ENCODE data around the gene NUF2.

NUF2 gene

GRCh38 chr1:163367721-163368120 is 46.0 kb downstream of the NUF2 start:
- TF ChIP-seq EGR1 (IDR thresholded peaks at IDR 0.05) (no peak), NFIC (IDR thresholded peaks at IDR 0.05) (no peak), TAF1 (IDR thresholded peaks at IDR 0.05; ENCODE audit: low read depth) (no peak), USF1 (IDR thresholded peaks at IDR 0.05) (no peak), EP300 (IDR thresholded peaks at IDR 0.05; ENCODE audit: borderline replicate concordance) (no peak), TEAD4 (IDR thresholded peaks at IDR 0.05) (no peak), CREB1 (IDR thresholded peaks at IDR 0.05; ENCODE audit: low read depth) (no peak), FOXM1 (IDR thresholded peaks at IDR 0.05; ENCODE audit: borderline replicate concordance, low read depth) (no peak), MAX (IDR thresholded peaks at IDR 0.05) (no peak), ZBTB7A (IDR thresholded peaks at IDR 0.05; ENCODE audit: low read depth) (no peak), TCF12 (IDR thresholded peaks at IDR 0.05; ENCODE audit: low read depth) (no peak), CEBPB (IDR thresholded peaks at IDR 0.05) (no peak), REST (IDR thresholded peaks at IDR 0.05; ENCODE audit: low read depth) (no peak)

- TF ChIP-seq YY1 (IDR thresholded peaks at IDR 0.05; ENCODE audit: low read depth) (no peak), EP300 (IDR thresholded peaks at IDR 0.05; ENCODE audit: borderline replicate concordance) (no peak), CREB1 (IDR thresholded peaks at IDR 0.05; ENCODE audit: low read depth) (no peak), TCF12 (IDR thresholded peaks at IDR 0.05; ENCODE audit: low read depth) (no peak), REST (IDR thresholded peaks at IDR 0.05; ENCODE audit: low read depth) (no peak), TEAD4 (IDR thresholded peaks at IDR 0.05) (no peak), NFIC (IDR thresholded peaks at IDR 0.05) (no peak), RAD21 (IDR thresholded peaks at IDR 0.05; ENCODE audit: low read depth) (no peak), USF1 (IDR thresholded peaks at IDR 0.05) (no peak), EGR1 (IDR thresholded peaks at IDR 0.05) (no peak), MAX (IDR thresholded peaks at IDR 0.05) (no peak)
Observed at GRCh38 chr1:163372576-163372975, 50.8 kb downstream of the NUF2 start.

GRCh38 chr1:163378554-163378953 is 56.8 kb downstream of the NUF2 start:
- no peak for TF ChIP-seq RAD21 (IDR thresholded peaks at IDR 0.05; ENCODE audit: low read depth)

GRCh38 chr1:163379801-163380200 is 58.0 kb downstream of the NUF2 start:
- TF ChIP-seq ZBTB7A (IDR thresholded peaks at IDR 0.05; ENCODE audit: low read depth): no peak
- TF ChIP-seq NFIC (IDR thresholded peaks at IDR 0.05): no peak
- TF ChIP-seq EP300 (IDR thresholded peaks at IDR 0.05; ENCODE audit: borderline replicate concordance): no peak
- no peak for TF ChIP-seq YY1 (IDR thresholded peaks at IDR 0.05; ENCODE audit: low read depth)
- TF ChIP-seq FOXM1 (IDR thresholded peaks at IDR 0.05; ENCODE audit: borderline replicate concordance, low read depth): no peak
- no peak for TF ChIP-seq TCF12 (IDR thresholded peaks at IDR 0.05; ENCODE audit: low read depth)
- no peak for TF ChIP-seq CEBPB (IDR thresholded peaks at IDR 0.05)
- no peak for TF ChIP-seq EGR1 (IDR thresholded peaks at IDR 0.05)
- no peak for TF ChIP-seq TAF1 (IDR thresholded peaks at IDR 0.05; ENCODE audit: low read depth)
- no peak for TF ChIP-seq REST (IDR thresholded peaks at IDR 0.05; ENCODE audit: low read depth)
- no peak for TF ChIP-seq TEAD4 (IDR thresholded peaks at IDR 0.05)

GRCh38 chr1:163381487-163382184 is 59.9 kb downstream of the NUF2 start:
- TF ChIP-seq FOXM1 (IDR thresholded peaks at IDR 0.05; ENCODE audit: borderline replicate concordance, low read depth): no peak
- TF ChIP-seq CEBPB (IDR thresholded peaks at IDR 0.05): no peak
- no peak for TF ChIP-seq TCF12 (IDR thresholded peaks at IDR 0.05; ENCODE audit: low read depth)
- TF ChIP-seq REST (IDR thresholded peaks at IDR 0.05; ENCODE audit: low read depth): no peak
- TF ChIP-seq TEAD4 (IDR thresholded peaks at IDR 0.05): no peak
- no peak for TF ChIP-seq MAX (IDR thresholded peaks at IDR 0.05)
- TF ChIP-seq YY1 (IDR thresholded peaks at IDR 0.05; ENCODE audit: low read depth): no peak
- TF ChIP-seq RAD21 (IDR thresholded peaks at IDR 0.05; ENCODE audit: low read depth): no peak
- TF ChIP-seq TAF1 (IDR thresholded peaks at IDR 0.05; ENCODE audit: low read depth): no peak
- no peak for TF ChIP-seq ZBTB7A (IDR thresholded peaks at IDR 0.05; ENCODE audit: low read depth)
- TF ChIP-seq EP300 (IDR thresholded peaks at IDR 0.05; ENCODE audit: borderline replicate concordance): no peak
- no peak for TF ChIP-seq NFIC (IDR thresholded peaks at IDR 0.05)
- no peak for TF ChIP-seq CREB1 (IDR thresholded peaks at IDR 0.05; ENCODE audit: low read depth)
- no peak for TF ChIP-seq EGR1 (IDR thresholded peaks at IDR 0.05)
